Suprapubic skin (tissue), 4 donors: ENCODE measurements around the gene ATPAF1. TPM values are rescaled to one million over a fixed set of nuclear protein-coding genes. Genes with fewer than 3 reads are reported as not detected.
A peak's percentile ranks its signal among the peaks of the same experiment; 100 is the strongest.

ENCODE experiments used
- DNase-seq, 2 donors: peaks; one replicate each; pipeline ENCODE4 v3.0.0-alpha.2; 2019; ENCODE audit warnings: low spot score in 2 of 2
- H3K27ac ChIP-seq: fragments of 200-600 bp; sonication (generic); one replicate; pipeline ENCODE4 v1.5.1; 2019
- H3K27me3 ChIP-seq: fragments of 200-600 bp; sonication (generic); one replicate; pipeline ENCODE4 v1.5.1; 2019
- H3K36me3 ChIP-seq: fragments of 200-600 bp; sonication (generic); one replicate; pipeline ENCODE4 v1.5.1; 2019
- H3K4me1 ChIP-seq: fragments of 200-600 bp; sonication (generic); one replicate; pipeline ENCODE4 v1.5.1; 2019
- H3K4me3 ChIP-seq: fragments of 200-600 bp; sonication (generic); one replicate; pipeline ENCODE4 v1.5.1; 2019; ENCODE audit warnings: mild to moderate bottlenecking
- H3K9me3 ChIP-seq: fragments of 200-600 bp; sonication (generic); one replicate; pipeline ENCODE4 v1.5.1; 2019
- CTCF ChIP-seq, 2 donors: fragments of 200-600 bp in 1 of 2; fragments of 450-650 bp in 1 of 2; sonication (generic) in 1 of 2; IDR thresholded peaks; one replicate each; pipeline ENCODE4 v1.5.1; 2016 to 2019; ENCODE audit warnings: antibody characterized with exemption in 2 of 2, mild to moderate bottlenecking in 1 of 2, moderate library complexity in 1 of 2
- EP300 ChIP-seq: sonication (generic); formaldehyde crosslinking; IDR thresholded peaks from one replicate; pipeline ENCODE4 v1.6.1; 2017; ENCODE audit warnings: antibody characterized with exemption
- POLR2A ChIP-seq, 2 donors: fragments of 450-650 bp; IDR thresholded peaks; one replicate each; pipeline ENCODE4 v1.6.1; 2017; ENCODE audit warnings: antibody characterized with exemption in 2 of 2, mild to moderate bottlenecking in 2 of 2, moderate library complexity in 2 of 2
- POLR2AphosphoS5 ChIP-seq, 3 donors: sonication (generic); formaldehyde crosslinking; IDR thresholded peaks; one replicate each; pipeline ENCODE4 v1.6.1; 2017; ENCODE audit warnings: antibody characterized with exemption in 3 of 3
- WGBS: methylation state at CpG from one replicate; pipeline ENCODE4 v1.1.5; 2018; 5-methylcytosine and 5-hydroxymethylcytosine counted together
- total RNA-seq, 4 donors: library from RNA; depleted of rRNA; stranded (reverse); fragments of >200 nt; gene quantifications; one replicate each; pipeline ENCODE4 v1.1.0, GENCODE V29; 2016

The ATPAF1 gene
- total RNA-seq, 4 donors from 2014 or later: 29.0 to 43.6 (median 30.9) TPM

- H3K27me3 ChIP-seq: no peaks in the 10 kb centered on the region
- no peaks in the 10 kb centered on the region for H3K4me1 ChIP-seq
- no peak for TF ChIP-seq POLR2AphosphoS5 (IDR thresholded peaks at IDR 0.05)
- no peak for TF ChIP-seq POLR2A (IDR thresholded peaks at IDR 0.05)
- no peak for TF ChIP-seq CTCF (IDR thresholded peaks at IDR 0.05)
- TF ChIP-seq EP300: no peak
- 77% methylated on average over 2 of the region's 2 CpGs for WGBS
- DNase-seq: no peak
- peaks cover 52% of the 10 kb centered on the region for H3K36me3 ChIP-seq
- H3K4me3 ChIP-seq: no peak overlapping the region
- H3K9me3 ChIP-seq: no peaks in the 10 kb centered on the region
- H3K27ac ChIP-seq: no peak overlapping the region
Observed at GRCh38 chr1:46630719-46631118, 37.4 kb downstream of the ATPAF1 start.

- Histone ChIP-seq H3K4me3 (no peak overlapping the region), H3K27ac (no peak overlapping the region), H3K4me1 (peaks cover 17% of the 10 kb centered on the region), H3K27me3 (no peaks in the 10 kb centered on the region), H3K9me3 (no peaks in the 10 kb centered on the region), H3K36me3 (no peaks in the 10 kb centered on the region)
- no peak for DNase-seq
- TF ChIP-seq POLR2AphosphoS5 (IDR thresholded peaks at IDR 0.05) (no peak), EP300 (no peak)
- WGBS: 84% methylated on average over 4 of the region's 4 CpGs
Observed at GRCh38 chr1:46623743-46624644, 44.2 kb downstream of the ATPAF1 start.

DNA sequence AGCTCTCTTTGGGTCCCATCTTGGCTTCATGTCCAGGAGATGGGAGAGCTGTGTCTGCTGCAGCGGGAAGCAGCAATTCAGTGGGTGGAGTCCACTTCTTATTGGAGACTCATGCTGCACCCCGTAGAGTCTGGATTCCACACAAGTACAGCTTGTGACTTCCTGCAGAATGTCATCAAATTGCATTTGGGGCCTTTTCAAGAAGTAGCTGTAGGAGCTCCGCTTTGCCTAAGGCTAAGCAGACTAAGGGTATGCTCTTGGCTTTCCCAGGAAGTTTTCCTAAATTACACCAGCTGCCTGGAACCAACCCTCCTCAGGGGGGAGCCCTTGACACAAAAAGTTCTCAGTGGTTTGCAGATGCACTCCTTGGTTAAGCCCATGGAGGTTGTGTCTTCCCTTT is 45.8 kb downstream of the ATPAF1 start:
- Histone ChIP-seq H3K27ac (no peak overlapping the region), H3K4me1 (peaks cover 17% of the 10 kb centered on the region), H3K36me3 (no peaks in the 10 kb centered on the region), H3K9me3 (no peaks in the 10 kb centered on the region), H3K4me3 (no peak overlapping the region), H3K27me3 (no peaks in the 10 kb centered on the region)
- 19% methylated on average over 3 of the region's 3 CpGs for WGBS
- no peak for TF ChIP-seq POLR2AphosphoS5 (IDR thresholded peaks at IDR 0.05)
- TF ChIP-seq CTCF (IDR thresholded peaks at IDR 0.05): peak in 1 of 2 donors; percentile 36
- DNase-seq: no peak

DNA sequence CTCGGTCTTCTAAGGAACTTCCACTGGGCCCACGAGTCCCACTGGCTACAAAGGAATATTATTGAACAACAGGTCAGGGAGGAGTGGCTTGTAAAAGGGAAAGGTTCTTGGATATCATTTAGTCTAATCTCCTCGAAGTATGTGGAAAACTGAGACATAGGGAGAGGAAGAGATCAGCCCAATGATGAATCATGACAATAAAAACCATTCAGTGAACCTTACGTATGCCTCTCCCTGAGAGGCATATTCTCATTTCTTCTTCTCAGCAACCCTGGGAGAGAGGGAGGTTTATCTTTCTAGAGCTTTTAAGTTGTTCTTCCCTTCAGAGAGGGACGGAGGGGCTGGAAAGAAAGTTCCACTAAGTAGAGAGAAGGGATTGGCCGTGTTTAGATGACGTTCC is 46.2 kb downstream of the ATPAF1 start:
- Histone ChIP-seq H3K4me3 (no peak overlapping the region), H3K9me3 (no peaks in the 10 kb centered on the region), H3K27me3 (no peaks in the 10 kb centered on the region), H3K27ac (no peak overlapping the region), H3K36me3 (no peaks in the 10 kb centered on the region), H3K4me1 (peaks cover 21% of the 10 kb centered on the region)
- DNase-seq: no peak
- TF ChIP-seq POLR2A (IDR thresholded peaks at IDR 0.05): no peak
- TF ChIP-seq CTCF (IDR thresholded peaks at IDR 0.05): no peak
- 48% methylated on average over 7 of the region's 7 CpGs for WGBS

DNA sequence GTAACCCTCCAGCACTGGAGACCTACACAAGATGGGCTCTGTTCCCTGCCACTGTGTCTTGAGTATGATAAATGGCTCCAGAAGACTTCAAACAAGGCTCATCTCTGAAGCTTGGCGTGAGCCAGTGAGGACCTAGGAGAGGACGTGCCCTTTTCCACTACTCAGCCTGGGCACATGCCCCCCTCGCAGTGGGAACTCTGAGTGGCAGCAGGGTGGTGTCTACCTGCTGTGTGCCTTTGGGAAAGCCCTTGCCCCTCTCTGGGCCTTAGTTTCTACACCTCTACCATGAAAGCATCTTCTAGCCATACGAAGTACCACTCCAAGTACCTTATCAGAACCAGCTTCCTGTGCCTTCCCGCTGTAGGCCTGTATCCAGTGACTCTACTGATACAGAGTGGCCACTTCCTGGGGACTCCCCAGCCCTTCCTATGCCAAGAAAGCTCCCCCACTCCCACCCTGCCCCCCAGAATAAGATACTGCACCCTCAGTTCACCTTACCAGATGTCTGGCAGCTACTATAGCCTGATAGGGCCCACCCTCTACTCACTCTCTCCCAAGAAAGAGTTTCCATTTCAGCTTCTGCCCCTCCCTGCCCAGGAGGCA is 48.4 kb downstream of the ATPAF1 start:
- 97% methylated on average over 5 of the region's 5 CpGs for WGBS
- TF ChIP-seq CTCF (IDR thresholded peaks at IDR 0.05) (no peak), EP300 (no peak), POLR2AphosphoS5 (IDR thresholded peaks at IDR 0.05) (no peak), POLR2A (IDR thresholded peaks at IDR 0.05) (no peak)
- H3K9me3 ChIP-seq: no peaks in the 10 kb centered on the region
- peaks cover 37% of the 10 kb centered on the region for H3K4me1 ChIP-seq
- H3K36me3 ChIP-seq: no peaks in the 10 kb centered on the region
- peak in 1 of 2 donors; percentile 26 for DNase-seq
- no peaks in the 10 kb centered on the region for H3K27me3 ChIP-seq
- no peak overlapping the region for H3K27ac ChIP-seq
- H3K4me3 ChIP-seq: no peak overlapping the region
